Breast epithelium (tissue), 3 donors: Measurements from ENCODE around the gene CEP128.

Experiments
- CTCF ChIP-seq, 3 donors: fragments of 450-650 bp; IDR thresholded peaks; one replicate each; pipeline ENCODE4 v1.5.1; 2016 to 2017; ENCODE audit warnings: antibody characterized with exemption in 3 of 3, mild to moderate bottlenecking in 3 of 3, moderate library complexity in 3 of 3
- POLR2A ChIP-seq: fragments of 450-650 bp; IDR thresholded peaks from one replicate; pipeline ENCODE4 v1.6.1; 2016; ENCODE audit warnings: antibody characterized with exemption, mild to moderate bottlenecking, moderate library complexity
- POLR2AphosphoS5 ChIP-seq, 3 donors: sonication (generic); formaldehyde crosslinking; IDR thresholded peaks; one replicate each; pipeline ENCODE4 v1.6.1; 2017; ENCODE audit warnings: antibody characterized with exemption in 3 of 3

GRCh38 chr14:80565001-80565400, 376.5 kb downstream of the CEP128 start:
- TF ChIP-seq CTCF (IDR thresholded peaks at IDR 0.05) (no peak), POLR2A (no peak), POLR2AphosphoS5 (IDR thresholded peaks at IDR 0.05) (no peak)
